RWPE2 (cell line): ENCODE measurements around the gene KXD1.

Source experiments
- ATAC-seq: fragments of 200-7000 bp; cut with Tn5 transposase; 3 replicates; pipeline ENCODE4 v1.9.1; 2021; ENCODE audit warnings: low read depth
- DNase-seq: peaks from one replicate; pipeline ENCODE4 v3.0.0-alpha.2; 2020; ENCODE audit warnings: low spot score
- H3K27ac ChIP-seq: fragments of 450-650 bp; 2 replicates; pipeline ENCODE4 v1.5.1; 2017; ENCODE audit warnings: mild to moderate bottlenecking; ENCODE audit not compliant: poor library complexity, severe bottlenecking
- H3K27me3 ChIP-seq: fragments of 250-450 bp; sonication (Bioruptor Pico); 2 replicates; pipeline ENCODE4 v1.5.1; 2021; ENCODE audit warnings: mild to moderate bottlenecking, moderate library complexity; ENCODE audit not compliant: insufficient read depth, poor library complexity, severe bottlenecking
- H3K36me3 ChIP-seq: fragments of 250-450 bp; sonication (Bioruptor Pico); 2 replicates; pipeline ENCODE4 v1.5.1; 2020; ENCODE audit warnings: low read depth, mild to moderate bottlenecking, moderate library complexity
- H3K4me1 ChIP-seq: fragments of 250-450 bp; sonication (Bioruptor Pico); 2 replicates; pipeline ENCODE4 v1.5.1; 2021; ENCODE audit warnings: mild to moderate bottlenecking, moderate library complexity; ENCODE audit not compliant: insufficient read depth, poor library complexity, severe bottlenecking
- H3K4me3 ChIP-seq: fragments of 250-450 bp; sonication (Bioruptor Pico); 2 replicates; pipeline ENCODE4 v1.5.1; 2021; ENCODE audit warnings: mild to moderate bottlenecking, moderate library complexity; ENCODE audit not compliant: severe bottlenecking
- H3K9me3 ChIP-seq: fragments of 250-450 bp; sonication (Bioruptor Pico); 2 replicates; pipeline ENCODE4 v1.5.1; 2021; ENCODE audit warnings: mild to moderate bottlenecking, moderate library complexity; ENCODE audit not compliant: severe bottlenecking
- TF ChIP-seq, protein P1 (sequence below): fragments of 450-650 bp; IDR thresholded peaks from one replicate; pipeline ENCODE4 v1.5.1; 2017; ENCODE audit warnings: mild to moderate bottlenecking, moderate library complexity; ENCODE audit not compliant: poor library complexity, severe bottlenecking

Gene KXD1

DNA sequence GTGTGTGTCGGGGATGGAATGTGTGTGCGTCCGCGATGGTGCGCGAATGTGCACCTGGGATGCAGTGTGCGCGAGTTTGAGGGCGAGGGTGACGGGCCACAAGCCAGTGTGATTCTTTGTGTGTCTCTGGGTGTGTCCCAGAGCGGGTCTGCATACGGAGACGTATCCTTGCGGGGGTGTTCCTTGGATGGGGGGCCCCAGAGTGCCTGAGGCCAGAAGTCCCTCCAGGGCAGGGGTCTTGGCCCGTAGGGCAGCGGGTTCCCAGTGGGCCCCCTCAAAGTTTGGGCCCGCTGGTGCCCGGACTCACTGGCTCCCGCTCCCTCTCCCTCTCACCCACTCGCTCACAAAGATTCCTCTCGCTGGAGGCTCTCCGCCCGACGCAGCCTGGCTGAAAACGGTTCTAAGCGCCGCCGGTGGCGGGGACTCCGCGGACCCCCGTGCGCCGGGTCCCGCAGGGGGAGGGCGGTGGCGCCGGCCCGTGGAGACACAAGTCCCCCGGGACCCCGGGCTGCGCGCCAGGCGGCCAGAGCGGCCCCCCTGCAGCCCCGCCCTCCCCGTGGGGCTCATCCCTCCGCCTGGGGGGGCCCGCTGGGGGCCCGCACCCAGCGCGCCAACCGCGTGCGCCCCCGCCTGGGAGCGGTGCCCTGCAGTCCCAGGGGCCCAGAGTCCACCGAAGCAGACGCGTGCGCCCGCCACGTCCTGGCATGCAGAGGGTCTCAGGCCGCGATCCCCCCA is 48.0 kb downstream of the KXD1 start:
- Histone ChIP-seq H3K36me3 (no peaks in the 10 kb centered on the region), H3K27ac (no peak overlapping the region), H3K27me3 (peaks cover 52% of the 10 kb centered on the region), H3K4me1 (peaks cover 8% of the 10 kb centered on the region), H3K9me3 (no peaks in the 10 kb centered on the region), H3K4me3 (no peak overlapping the region)
- ATAC-seq (no peak), DNase-seq (peak; percentile 55)
- TF ChIP-seq, protein P1, sequence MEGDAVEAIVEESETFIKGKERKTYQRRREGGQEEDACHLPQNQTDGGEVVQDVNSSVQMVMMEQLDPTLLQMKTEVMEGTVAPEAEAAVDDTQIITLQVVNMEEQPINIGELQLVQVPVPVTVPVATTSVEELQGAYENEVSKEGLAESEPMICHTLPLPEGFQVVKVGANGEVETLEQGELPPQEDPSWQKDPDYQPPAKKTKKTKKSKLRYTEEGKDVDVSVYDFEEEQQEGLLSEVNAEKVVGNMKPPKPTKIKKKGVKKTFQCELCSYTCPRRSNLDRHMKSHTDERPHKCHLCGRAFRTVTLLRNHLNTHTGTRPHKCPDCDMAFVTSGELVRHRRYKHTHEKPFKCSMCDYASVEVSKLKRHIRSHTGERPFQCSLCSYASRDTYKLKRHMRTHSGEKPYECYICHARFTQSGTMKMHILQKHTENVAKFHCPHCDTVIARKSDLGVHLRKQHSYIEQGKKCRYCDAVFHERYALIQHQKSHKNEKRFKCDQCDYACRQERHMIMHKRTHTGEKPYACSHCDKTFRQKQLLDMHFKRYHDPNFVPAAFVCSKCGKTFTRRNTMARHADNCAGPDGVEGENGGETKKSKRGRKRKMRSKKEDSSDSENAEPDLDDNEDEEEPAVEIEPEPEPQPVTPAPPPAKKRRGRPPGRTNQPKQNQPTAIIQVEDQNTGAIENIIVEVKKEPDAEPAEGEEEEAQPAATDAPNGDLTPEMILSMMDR = no peak

GRCh38 chr19:18606281-18607225 is 48.9 kb downstream of the KXD1 start, which contains the start of gene CRLF1:
Gene CRLF1, minus strand, starts transcription at chr19:18606799. Its CDS starts 143 bp downstream, at chr19:18606656.
- peaks cover 60% of the 10 kb centered on the region for H3K27me3 ChIP-seq

DNA sequence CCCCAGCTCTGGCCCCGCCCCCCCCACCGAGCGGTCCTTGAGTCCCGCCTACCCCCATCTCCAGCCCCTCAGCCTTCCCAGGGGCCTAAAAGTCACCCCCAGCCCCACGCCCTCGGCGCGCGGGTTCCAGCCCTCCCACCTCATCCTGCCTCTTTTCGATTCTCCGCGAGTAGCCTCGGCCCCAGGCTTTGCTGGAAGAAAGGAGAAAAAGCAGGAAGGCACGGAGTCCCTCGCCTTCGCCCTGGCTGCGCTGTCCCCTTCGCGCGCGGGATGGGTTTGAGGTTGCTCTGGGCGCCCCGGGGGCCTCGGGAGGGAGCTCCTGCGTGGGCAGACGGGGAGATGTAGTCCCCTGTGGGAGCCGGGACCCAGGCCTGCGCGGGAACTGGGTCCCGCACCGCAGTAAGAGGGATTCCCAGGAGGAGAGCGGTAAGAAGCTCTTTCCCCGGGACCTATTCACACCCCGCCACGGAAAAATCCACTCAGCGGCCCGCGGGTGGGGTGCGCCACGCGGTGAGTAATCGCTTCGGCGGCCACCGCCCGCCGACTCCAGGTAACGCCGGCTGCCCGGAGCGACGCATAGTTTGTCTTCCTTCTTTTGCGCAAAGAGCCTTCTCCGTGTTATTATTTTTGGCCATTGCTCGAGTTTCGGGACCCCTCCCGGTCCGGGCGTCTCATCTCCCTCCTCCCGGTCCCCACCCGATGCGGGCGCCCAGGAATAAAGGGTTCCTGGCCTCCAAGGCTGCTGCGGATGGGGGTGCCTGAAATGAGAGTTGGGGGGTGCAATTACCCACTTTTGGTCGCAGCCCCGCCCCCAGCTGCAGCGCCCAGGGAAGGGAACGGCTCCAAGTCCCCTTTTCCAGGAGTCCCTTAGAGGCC is 49.8 kb downstream of the KXD1 start:
- Histone ChIP-seq H3K4me1 (peaks cover 8% of the 10 kb centered on the region), H3K27me3 (peaks cover 69% of the 10 kb centered on the region), H3K4me3 (peak overlapping the region; percentile 11), H3K27ac (no peak overlapping the region), H3K9me3 (no peaks in the 10 kb centered on the region), H3K36me3 (no peaks in the 10 kb centered on the region)
- TF ChIP-seq, protein P1 = no peak
- DNase-seq = peak; percentile 52
- ATAC-seq = peak; percentile 4; the same call in 1 of the 3 replicates

More at GRCh38 chr19:18606281-18607225, 48.9 kb downstream of the KXD1 start, which contains the start of gene CRLF1:
- TF ChIP-seq, protein P1 = no peak
- no peak within 1 kb of the TSS for H3K27ac ChIP-seq
- no peaks in the 10 kb centered on the region for H3K36me3 ChIP-seq
- ATAC-seq (no peak), DNase-seq (no peak)
- H3K4me3 ChIP-seq = peak within 1 kb of the TSS; percentile 17
- H3K4me1 ChIP-seq = peaks cover 8% of the 10 kb centered on the region
- no peaks in the 10 kb centered on the region for H3K9me3 ChIP-seq

DNA sequence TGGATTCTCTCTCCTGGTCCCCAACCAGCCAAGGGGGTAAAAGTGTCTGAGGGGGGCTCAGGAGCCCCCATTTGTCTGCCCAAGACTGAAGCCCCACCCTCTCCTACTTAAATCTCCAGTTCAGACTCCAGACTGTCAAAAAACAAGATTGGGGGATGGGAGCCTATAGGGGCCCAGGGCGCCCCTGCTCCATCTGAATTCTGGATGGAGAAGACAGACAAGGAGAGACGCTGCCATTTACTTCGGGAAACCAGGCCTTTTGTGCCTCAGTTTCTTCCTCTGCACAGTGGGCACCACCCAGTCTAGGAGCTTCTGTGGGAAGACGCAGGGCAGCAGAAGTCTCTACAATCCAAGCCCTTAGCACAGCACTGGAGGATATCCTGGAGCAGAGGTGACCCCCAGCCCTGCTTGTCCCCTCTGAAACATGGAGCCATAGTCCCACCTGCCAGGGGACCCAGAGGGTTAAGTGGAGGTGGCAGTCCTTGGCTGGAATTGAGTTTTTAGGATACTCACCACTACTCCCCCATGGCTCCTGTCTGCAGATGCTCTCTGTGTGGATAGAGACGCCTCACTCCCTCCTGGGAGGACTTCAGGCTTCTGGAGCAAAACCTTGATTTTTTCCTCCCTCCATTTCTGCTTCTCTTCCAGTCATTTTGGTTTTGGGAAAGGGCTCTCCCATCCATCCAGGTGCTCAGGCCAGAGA is 50.6 kb downstream of the KXD1 start:
- Histone ChIP-seq H3K9me3 (no peaks in the 10 kb centered on the region), H3K4me1 (peaks cover 8% of the 10 kb centered on the region), H3K27ac (no peak overlapping the region), H3K27me3 (peaks cover 77% of the 10 kb centered on the region), H3K4me3 (no peak overlapping the region), H3K36me3 (no peaks in the 10 kb centered on the region)
- ATAC-seq (no peak), DNase-seq (no peak)
- TF ChIP-seq, protein P1 = no peak
